ENCODE results near the gene NTNG2.

DNA sequence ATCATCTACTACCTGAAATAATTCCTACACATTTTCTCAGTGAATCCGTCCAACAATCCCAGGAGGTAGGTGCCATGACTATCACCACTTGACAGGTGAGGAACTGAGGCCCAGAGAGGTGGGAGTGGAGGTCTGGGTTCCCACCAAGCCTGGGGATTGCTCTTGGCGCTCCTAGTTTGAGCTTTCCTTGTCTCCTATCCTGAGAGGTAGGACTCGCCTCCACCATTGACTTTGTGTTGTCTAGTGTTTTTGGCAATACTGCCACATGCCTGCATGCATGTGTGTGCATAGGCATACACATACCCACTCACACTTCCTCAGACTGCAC is 6.3 kb upstream of the NTNG2 start:
- TF ChIP-seq, protein P1, sequence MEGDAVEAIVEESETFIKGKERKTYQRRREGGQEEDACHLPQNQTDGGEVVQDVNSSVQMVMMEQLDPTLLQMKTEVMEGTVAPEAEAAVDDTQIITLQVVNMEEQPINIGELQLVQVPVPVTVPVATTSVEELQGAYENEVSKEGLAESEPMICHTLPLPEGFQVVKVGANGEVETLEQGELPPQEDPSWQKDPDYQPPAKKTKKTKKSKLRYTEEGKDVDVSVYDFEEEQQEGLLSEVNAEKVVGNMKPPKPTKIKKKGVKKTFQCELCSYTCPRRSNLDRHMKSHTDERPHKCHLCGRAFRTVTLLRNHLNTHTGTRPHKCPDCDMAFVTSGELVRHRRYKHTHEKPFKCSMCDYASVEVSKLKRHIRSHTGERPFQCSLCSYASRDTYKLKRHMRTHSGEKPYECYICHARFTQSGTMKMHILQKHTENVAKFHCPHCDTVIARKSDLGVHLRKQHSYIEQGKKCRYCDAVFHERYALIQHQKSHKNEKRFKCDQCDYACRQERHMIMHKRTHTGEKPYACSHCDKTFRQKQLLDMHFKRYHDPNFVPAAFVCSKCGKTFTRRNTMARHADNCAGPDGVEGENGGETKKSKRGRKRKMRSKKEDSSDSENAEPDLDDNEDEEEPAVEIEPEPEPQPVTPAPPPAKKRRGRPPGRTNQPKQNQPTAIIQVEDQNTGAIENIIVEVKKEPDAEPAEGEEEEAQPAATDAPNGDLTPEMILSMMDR (IDR thresholded peaks at IDR 0.05), result no peak
- no peak for TF ChIP-seq POLR2A (IDR thresholded peaks at IDR 0.05)

Measured in body of pancreas (tissue), 4 donors.